ENCODE data around the gene HNF4A. TPM values are rescaled to one million over a fixed set of nuclear protein-coding genes. Genes with fewer than 3 reads are reported as not detected.

The HNF4A gene
- total and polyA plus RNA-seq, 2 of the 13 experiments (the other 11 are each of a cell fraction or from before 2014, with no cell fraction given): 80.9 to 169 TPM

GRCh38 chr20:44403194-44404112 lies 48.0 kb downstream of the HNF4A start:
- Histone ChIP-seq H3K9ac (ENCODE audit: insufficient read depth, low read depth, low read length) (peak overlapping the region; percentile 80), H3K79me2 (ENCODE audit: insufficient read depth, low read length) (peaks cover 68% of the 10 kb centered on the region), H3K4me3 (replicated peaks in 1 of 3; ENCODE audit: insufficient read depth in 1 of 3, low read depth in 2 of 3, low read length in 3 of 3) (peak overlapping the region; percentile 74 to 87 (median 84)), H3K9me3 (ENCODE audit: low read length) (no peaks in the 10 kb centered on the region), H3K4me1 (ENCODE audit: insufficient read depth, low read length) (peaks cover 86% of the 10 kb centered on the region), H3K36me3 (replicated peaks in 1 of 2; ENCODE audit: control insufficient read depth in 1 of 2, insufficient read depth in 2 of 2, low read length in 2 of 2) (peaks cover 36 to 37% of the 10 kb centered on the region in 2 experiments), H3K4me2 (ENCODE audit: low read depth, low read length) (peak overlapping the region; percentile 91), H3K27ac (ENCODE audit: extremely low read length, insufficient read depth, low read length) (peak overlapping the region; percentile 68), H3K27me3 (ENCODE audit: control insufficient read depth in 1 of 2, insufficient read depth in 2 of 2, low read length in 2 of 2) (no peaks in the 10 kb centered on the region; a peak in 1 of 5 replicates), H4K20me1 (ENCODE audit: insufficient read depth, low read length) (peaks cover 17% of the 10 kb centered on the region; the same call in 1 of the 2 replicates), H2AFZ (ENCODE audit: low read length) (no peak overlapping the region)
- WGBS (ENCODE audit: low lambda C conversion rate): 42% methylated on average over 11 of the region's 11 CpGs
- FAIRE-seq (no peak), DNase-seq (ENCODE audit: low spot score) (no peak), ATAC-seq (no peak)
- CTCF ChIA-PET (ENCODE audit: low intra/inter-chr PET ratio, low total read pairs): no interaction called here
- POLR2A ChIA-PET: interaction anchor here (0.8 to 3.5 kb wide), 10 partner anchors 9 to 102 kb away, joined by 3 to 100 read pairs (median 14); no protein-coding TSS in a partner anchor
- intact Hi-C loops (cut with micrococcal nuclease; ENCODE audit: unreplicated experiment) (loop anchor here (1.0 kb wide), 1 partner anchor 16 kb away; no protein-coding TSS in a partner anchor), in situ Hi-C loops (cut with HindIII; ENCODE audit: extremely low pct_ligation_motif_present, low pct_unique_long_range_greater_than_20kb) (no loop called here)
- no TSS peak for BruUV-seq (replicated peaks)
- TF ChIP-seq ZNF33B (CRISPR knock-in tag; IDR thresholded peaks at IDR 0.05) (peak; percentile 16; the same call in 1 of the 2 replicates), AGO2 (optimal IDR thresholded peaks at IDR 0.05; ENCODE audit: low read depth, low read length) (no peak), SALL1 (CRISPR knock-in tag; IDR thresholded peaks at IDR 0.05) (no peak), ZNF703 (CRISPR knock-in tag; IDR thresholded peaks at IDR 0.05; ENCODE audit: borderline replicate concordance) (peak; percentile 67; the same call in 1 of the 2 replicates), ZFP36L1 (CRISPR knock-in tag; IDR thresholded peaks at IDR 0.05) (peak; percentile 80; the same call in 1 of the 2 replicates), ZNF230 (CRISPR knock-in tag; IDR thresholded peaks at IDR 0.05) (no peak), GTF2F1 (IDR thresholded peaks at IDR 0.05; ENCODE audit: low read length) (no peak), ZNF263 (CRISPR knock-in tag; IDR thresholded peaks at IDR 0.05) (0 out of 2 replicates have a peak, but pooled peaks have one; percentile 46), THAP7 (CRISPR knock-in tag; IDR thresholded peaks at IDR 0.05) (0 out of 2 replicates have a peak, but pooled peaks have one; percentile 51), ZNF121 (CRISPR knock-in tag; IDR thresholded peaks at IDR 0.05) (no peak), ZNF20 (CRISPR knock-in tag; IDR thresholded peaks at IDR 0.05) (no peak), XBP1 (CRISPR knock-in tag; IDR thresholded peaks at IDR 0.05) (no peak), HDAC6 (IDR thresholded peaks at IDR 0.05; ENCODE audit: low read depth, low read length) (no peak), RELA (CRISPR knock-in tag; IDR thresholded peaks at IDR 0.05) (no peak), NR0B2 (CRISPR knock-in tag; IDR thresholded peaks at IDR 0.05) (0 out of 2 replicates have a peak, but pooled peaks have one; percentile 19), SNAPC5 (CRISPR knock-in tag; IDR thresholded peaks at IDR 0.05; ENCODE audit: borderline replicate concordance) (no peak), PAX8 (CRISPR knock-in tag; IDR thresholded peaks at IDR 0.05; ENCODE audit: borderline replicate concordance) (peak; percentile 3; the same call in 1 of the 2 replicates), ZBTB38 (CRISPR knock-in tag; IDR thresholded peaks at IDR 0.05) (no peak), ZNF572 (CRISPR knock-in tag; IDR thresholded peaks at IDR 0.05) (no peak), ZNF354B (CRISPR knock-in tag; IDR thresholded peaks at IDR 0.05) (peak; percentile 94; the same call in 1 of the 2 replicates), RFX1 (IDR thresholded peaks at IDR 0.05) (no peak; the same call in 1 of the 2 replicates), POLR2AphosphoS2 (IDR thresholded peaks at IDR 0.05; ENCODE audit: low read depth, low read length) (no peak), GLI4 (CRISPR knock-in tag; IDR thresholded peaks at IDR 0.05; ENCODE audit: borderline replicate concordance) (no peak; the same call in none of the 2 replicates)
